Astrocyte of the hippocampus (primary cell): ENCODE results near the gene CSF2.

ENCODE experiments used
- DNase-seq: peaks from one replicate; pipeline ENCODE4 v3.0.0; 2011; ENCODE audit warnings: low read depth, low spot score

Gene CSF2

GRCh38 chr5:132054697-132055440 lies 18.7 kb upstream of the CSF2 start:
- no peak for DNase-seq

GRCh38 chr5:132055441-132055807 lies 18.2 kb upstream of the CSF2 start:
- no peak for DNase-seq

GRCh38 chr5:132055808-132056609 lies 17.6 kb upstream of the CSF2 start:
- no peak for DNase-seq

- no peak for DNase-seq
Observed at GRCh38 chr5:132056610-132057497, 16.7 kb upstream of the CSF2 start.

- no peak for DNase-seq
Observed at GRCh38 chr5:132057498-132058255, 15.9 kb upstream of the CSF2 start.

- no peak for DNase-seq
Observed at GRCh38 chr5:132058646-132059042, 14.9 kb upstream of the CSF2 start.

GRCh38 chr5:132059043-132059695 lies 14.4 kb upstream of the CSF2 start:
- no peak for DNase-seq

GRCh38 chr5:132059696-132060500 lies 13.7 kb upstream of the CSF2 start:
- no peak for DNase-seq

GRCh38 chr5:132060501-132061161 lies 13.0 kb upstream of the CSF2 start, which contains the start of gene IL3:
IL3 (plus strand) TSS chr5:132060655; CDS start chr5:132060707, 52 bp downstream.
- DNase-seq, result no peak

- DNase-seq, result peak; percentile 76
Observed at GRCh38 chr5:132063090-132063911, 10.3 kb upstream of the CSF2 start.

- DNase-seq, result no peak
Observed at GRCh38 chr5:132064140-132064539, 9.4 kb upstream of the CSF2 start.

GRCh38 chr5:132064738-132065331 lies 8.8 kb upstream of the CSF2 start:
- DNase-seq, result peak; percentile 82

- peak; percentile 84 for DNase-seq
Observed at GRCh38 chr5:132065351-132065937, 8.1 kb upstream of the CSF2 start.

GRCh38 chr5:132065951-132066701 lies 7.5 kb upstream of the CSF2 start:
- DNase-seq, result no peak

GRCh38 chr5:132066871-132067270 lies 6.7 kb upstream of the CSF2 start:
- DNase-seq, result no peak

- no peak for DNase-seq
Observed at GRCh38 chr5:132067451-132067850, 6.1 kb upstream of the CSF2 start.
